HepG2 (cell line): ENCODE results near the gene PTMA. TPM values are rescaled to one million over a fixed set of nuclear protein-coding genes. Genes with fewer than 3 reads are reported as not detected.
A peak's percentile ranks its signal among the peaks of the same experiment; 100 is the strongest.

Experiments used
- ARID5B ChIP-seq: IDR thresholded peaks from 2 replicates; pipeline ENCODE4 v1.4.0; 2020; ENCODE audit warnings: mild to moderate bottlenecking, missing genetic modification reagents
- BRF2 ChIP-seq: sonication (generic); formaldehyde crosslinking; IDR thresholded peaks from 2 replicates; pipeline ENCODE4 v1.8.1; 2022; ENCODE audit warnings: mild to moderate bottlenecking, missing genetic modification reagents
- CREBL2 ChIP-seq: sonication (generic); formaldehyde crosslinking; IDR thresholded peaks from 2 replicates; pipeline ENCODE4 v1.8.1; 2023; ENCODE audit warnings: missing genetic modification reagents, mild to moderate bottlenecking, borderline replicate concordance
- GATA4 ChIP-seq: sonication (generic); IDR thresholded peaks from 2 replicates; pipeline ENCODE4 v1.6.1; 2016; ENCODE audit warnings: antibody characterized with exemption, low read depth, borderline replicate concordance
- KAT8 ChIP-seq: IDR thresholded peaks from 2 replicates; pipeline ENCODE4 v1.6.1; 2016; ENCODE audit warnings: missing genetic modification reagents, missing compliant biosample characterization
- LRRFIP1 ChIP-seq: sonication (generic); formaldehyde crosslinking; conservative IDR thresholded peaks from 2 replicates; pipeline ENCODE4 v1.4.0; 2020; ENCODE audit warnings: missing genetic modification reagents
- MAZ ChIP-seq, 2 experiments: sonication (generic) in 1 of 2; formaldehyde crosslinking in 1 of 2; IDR thresholded peaks; 2 replicates each; pipeline versions ENCODE4 v1.5.0 to v1.6.1; 2012 to 2020; ENCODE audit warnings: low read depth in 2 of 2, mild to moderate bottlenecking in 2 of 2, borderline replicate concordance in 1 of 2, improper control_type of control experiment in 1 of 2, low read length in 1 of 2, missing genetic modification reagents in 1 of 2, moderate library complexity in 1 of 2
- RXRA ChIP-seq: sonication (generic); formaldehyde crosslinking; IDR thresholded peaks from 2 replicates; pipeline ENCODE4 v1.5.1; 2020; ENCODE audit warnings: missing genetic modification reagents
- TEAD3 ChIP-seq: optimal IDR thresholded peaks from 2 replicates; pipeline ENCODE3; 2016; ENCODE audit warnings: borderline replicate concordance
- TFDP2 ChIP-seq: sonication (generic); formaldehyde crosslinking; IDR thresholded peaks from 2 replicates; pipeline ENCODE4 v1.4.0; 2020; ENCODE audit warnings: missing genetic modification reagents
- ZBTB7A ChIP-seq: sonication (generic); formaldehyde crosslinking; IDR thresholded peaks from 2 replicates; pipeline ENCODE4 v1.8.0; 2022; ENCODE audit warnings: mild to moderate bottlenecking, missing genetic modification reagents
- ZNF317 ChIP-seq: sonication (generic); formaldehyde crosslinking; IDR thresholded peaks from 2 replicates; pipeline ENCODE4 v1.5.0; 2020; ENCODE audit warnings: mild to moderate bottlenecking, missing genetic modification reagents
- ZNF362 ChIP-seq: sonication (generic); formaldehyde crosslinking; IDR thresholded peaks from 2 replicates; pipeline ENCODE4 v1.4.0; 2020; ENCODE audit warnings: missing genetic modification reagents, mild to moderate bottlenecking, borderline replicate concordance
- ZNF713 ChIP-seq: sonication (generic); formaldehyde crosslinking; IDR thresholded peaks from 2 replicates; pipeline ENCODE4 v1.4.0; 2020; ENCODE audit warnings: mild to moderate bottlenecking, missing genetic modification reagents
- ZSCAN20 ChIP-seq: sonication (generic); formaldehyde crosslinking; IDR thresholded peaks from 2 replicates; pipeline ENCODE4 v1.4.0; 2020; ENCODE audit warnings: missing genetic modification reagents, mild to moderate bottlenecking, borderline replicate concordance
- ZSCAN31 ChIP-seq: sonication (generic); formaldehyde crosslinking; IDR thresholded peaks from 2 replicates; pipeline ENCODE4 v1.5.0; 2020; ENCODE audit warnings: low read depth, mild to moderate bottlenecking, missing genetic modification reagents
- polyA plus RNA-seq, 8 experiments: library from polyadenylated mRNA; depleted of rRNA in 3 of 8; stranded (reverse) in 7 of 8; unstranded in 1 of 8; fragments of >200 nt; fragmentation: Illumina TruSeq in 4 of 8; extraction: Trizol in 4 of 8; gene quantifications; 2 replicates each; pipeline versions ENCODE4 v1.2.1 to v1.2.3, GENCODE V29; 2011 to 2016; ENCODE audit warnings: low read depth in 4 of 8, missing spikeins in 1 of 8, mixed read lengths in 1 of 8; ENCODE audit not compliant: insufficient read depth in 1 of 8
- total RNA-seq, 5 experiments: library from RNA; depleted of rRNA; stranded (reverse); fragments of >200 nt; fragmentation: Illumina TruSeq; extraction: Trizol; gene quantifications; 2 replicates each; pipeline ENCODE4 v1.2.3, GENCODE V29; 2016; ENCODE audit warnings: low read depth in 1 of 5

PTMA gene
- total and polyA plus RNA-seq, 2 of the 13 experiments (the other 11 are each of a cell fraction or from before 2014, with no cell fraction given), result 190 to 1,086 TPM

GRCh38 chr2:231713730-231714638, 5.7 kb downstream of the PTMA start (continued):
- TF ChIP-seq CREBL2 (CRISPR knock-in tag), result no peak
- TF ChIP-seq LRRFIP1, result no peak
- no peak for TF ChIP-seq ZBTB7A (CRISPR knock-in tag)
- TF ChIP-seq MAZ (IDR thresholded peaks at IDR 0.05; ENCODE audit: borderline replicate concordance, low read depth, low read length), result peak; percentile 81
- TF ChIP-seq MAZ (CRISPR knock-in tag; IDR thresholded peaks at IDR 0.05; ENCODE audit: low read depth), result peak; percentile 73
- TF ChIP-seq KAT8 (CRISPR knock-in tag), result peak; percentile 58; the same call in 1 of the 2 replicates
- TF ChIP-seq ZSCAN31 (CRISPR knock-in tag), result peak; percentile 93
- TF ChIP-seq ARID5B, result peak; percentile 54
- no peak for TF ChIP-seq ZNF713 (CRISPR knock-in tag)
- TF ChIP-seq ZNF362 (CRISPR knock-in tag), result no peak
- 0 out of 2 replicates have a peak, but pooled peaks have one; percentile 19 for TF ChIP-seq GATA4
- peak; percentile 79 for TF ChIP-seq TEAD3 (CRISPR knock-in tag)
- peak; percentile 71 for TF ChIP-seq RXRA (CRISPR knock-in tag)
- TF ChIP-seq BRF2, result 0 out of 2 replicates have a peak, but pooled peaks have one; percentile 29
- TF ChIP-seq ZNF317 (CRISPR knock-in tag), result no peak
- peak; percentile 66; the same call in 1 of the 2 replicates for TF ChIP-seq TFDP2 (CRISPR knock-in tag)
- TF ChIP-seq ZSCAN20, result no peak
